CD14-positive monocyte (primary cell): ENCODE results near the gene KIF26B. TPM values are rescaled to one million over a fixed set of nuclear protein-coding genes. Genes with fewer than 3 reads are reported as not detected.

Experiments
- DNase-seq, 3 donors: peaks; one replicate each; pipeline ENCODE4 v3.0.0-alpha.2; 2011 to 2022
- H2AFZ ChIP-seq: 2 replicates; pipeline ENCODE4 v1.6.0; 2012; ENCODE audit warnings: mild to moderate bottlenecking, low read depth, low read length, inconsistent platforms; ENCODE audit not compliant: insufficient read depth, poor library complexity, severe bottlenecking
- H3K27ac ChIP-seq, 2 donors: 1 replicate in 1 of 2; 2 replicates in 1 of 2; pipeline ENCODE4 v1.5.1; 2012 to 2013; ENCODE audit warnings: low read length in 2 of 2, control low read depth in 1 of 2, inconsistent platforms in 1 of 2, low read depth in 1 of 2, mild to moderate bottlenecking in 1 of 2
- H3K27me3 ChIP-seq, 2 donors: one replicate each; pipeline versions ENCODE4 v1.6.0 to v1.6.1; 2011 to 2013; ENCODE audit warnings: low read length in 2 of 2; ENCODE audit not compliant: control insufficient read depth in 2 of 2, insufficient read depth in 2 of 2
- H3K36me3 ChIP-seq, 2 donors: replicated peaks in 1 of 2; 1 replicate in 1 of 2; 2 replicates in 1 of 2; pipeline versions ENCODE4 v1.5.1 to v1.6.1; 2012 to 2013; ENCODE audit warnings: low read length in 2 of 2, control low read depth in 1 of 2, inconsistent platforms in 1 of 2, mild to moderate bottlenecking in 1 of 2; ENCODE audit not compliant: insufficient read depth in 2 of 2, control insufficient read depth in 1 of 2
- H3K4me1 ChIP-seq, 2 donors: 1 replicate in 1 of 2; 2 replicates in 1 of 2; pipeline versions ENCODE4 v1.5.1 to v1.6.1; 2012 to 2013; ENCODE audit warnings: low read length in 2 of 2, control low read depth in 1 of 2, inconsistent platforms in 1 of 2, mild to moderate bottlenecking in 1 of 2, moderate library complexity in 1 of 2; ENCODE audit not compliant: insufficient read depth in 2 of 2, control insufficient read depth in 1 of 2
- H3K4me2 ChIP-seq: replicated peaks from 2 replicates; pipeline ENCODE3; 2012; ENCODE audit warnings: low read length, moderate library complexity, mild to moderate bottlenecking; ENCODE audit not compliant: poor library complexity, severe bottlenecking; ENCODE audit errors: extremely low read depth
- H3K4me3 ChIP-seq, 3 experiments: fragments of 200-600 bp in 1 of 3; sonication (generic) in 1 of 3; replicated peaks in 1 of 3; 1 replicate in 2 of 3; 2 replicates in 1 of 3; pipeline ENCODE4 v1.5.1; 2011 to 2013; ENCODE audit warnings: low read length in 3 of 3, mild to moderate bottlenecking in 3 of 3, control low read depth in 2 of 3, low read depth in 2 of 3, inconsistent platforms in 1 of 3, moderate library complexity in 1 of 3
- H3K79me2 ChIP-seq: 2 replicates; pipeline ENCODE4 v1.6.0; 2012; ENCODE audit warnings: mild to moderate bottlenecking, control low read depth, inconsistent platforms, low read length, moderate library complexity; ENCODE audit not compliant: insufficient read depth
- H3K9ac ChIP-seq: 2 replicates; pipeline ENCODE4 v1.6.0; 2017; ENCODE audit warnings: low read length, mild to moderate bottlenecking; ENCODE audit not compliant: insufficient read depth, poor library complexity, severe bottlenecking
- H3K9me3 ChIP-seq, 2 donors: replicated peaks in 1 of 2; 1 replicate in 1 of 2; 2 replicates in 1 of 2; pipeline versions ENCODE4 v1.5.1 to v1.6.1; 2012 to 2013; ENCODE audit warnings: low read length in 2 of 2, control low read depth in 1 of 2; ENCODE audit not compliant: control insufficient read depth in 1 of 2, insufficient read depth in 1 of 2
- H4K20me1 ChIP-seq: 2 replicates; pipeline ENCODE4 v1.6.0; 2012; ENCODE audit warnings: mild to moderate bottlenecking, low read length, control low read depth, moderate library complexity; ENCODE audit not compliant: insufficient read depth
- H3K27ac Mint-ChIP-seq, 7 donors: one replicate each; pipeline ENCODE4 v1.8.0; 2020; ENCODE audit warnings: mild to moderate bottlenecking in 7 of 7, mixed read lengths in 7 of 7, moderate library complexity in 6 of 7, inconsistent platforms in 2 of 7
- H3K27me3 Mint-ChIP-seq, 3 donors: one replicate each; pipeline ENCODE4 v1.8.0; 2021 to 2022; ENCODE audit warnings: low read depth in 3 of 3, mild to moderate bottlenecking in 3 of 3, mixed read lengths in 3 of 3, moderate library complexity in 3 of 3, inconsistent platforms in 1 of 3
- H3K36me3 Mint-ChIP-seq, 2 donors: one replicate each; pipeline ENCODE4 v1.8.0; 2020; ENCODE audit warnings: mixed read lengths in 2 of 2, inconsistent platforms in 1 of 2, mild to moderate bottlenecking in 1 of 2
- H3K4me1 Mint-ChIP-seq: one replicate; pipeline ENCODE4 v1.8.0; 2020; ENCODE audit warnings: mild to moderate bottlenecking, mixed read lengths
- H3K4me3 Mint-ChIP-seq, 2 donors: one replicate each; pipeline ENCODE4 v1.8.0; 2020; ENCODE audit warnings: mild to moderate bottlenecking in 2 of 2, mixed read lengths in 2 of 2, moderate library complexity in 1 of 2
- H3K9me3 Mint-ChIP-seq, 7 donors: one replicate each; pipeline ENCODE4 v1.8.0; 2020 to 2022; ENCODE audit warnings: mixed read lengths in 7 of 7, mild to moderate bottlenecking in 6 of 7, moderate library complexity in 6 of 7, inconsistent platforms in 2 of 7
- whole genome bisulfite sequencing: methylation state at CpG from one replicate; pipeline ENCODE4 v1.1.5; 2013; ENCODE audit warnings: missing lambda C conversion rate; ENCODE audit not compliant: insufficient coverage; 5-methylcytosine and 5-hydroxymethylcytosine counted together
- intact Hi-C, 2 donors: fragments of 100-400 bp; cut with micrococcal nuclease; formaldehyde crosslinking; loops; one replicate each; pipeline versions ENCODE4 v1.15.0 to v1.15.1; 2023
- polyA plus RNA-seq, 3 donors: library from polyadenylated mRNA; depleted of rRNA in 1 of 3; unstranded in 2 of 3; stranded (reverse) in 1 of 3; fragments of 300-500 nt in 2 of 3; fragments of >200 nt in 1 of 3; fragmentation: Illumina TruSeq in 2 of 3; gene quantifications; 1 replicate in 2 of 3; 2 replicates in 1 of 3; pipeline ENCODE4 v1.2.3, GENCODE V29; 2012 to 2021
- TF ChIP-seq, protein P1 (sequence below): fragments of 200-600 bp; IDR thresholded peaks from one replicate; pipeline ENCODE4 v1.8.0; 2022; ENCODE audit warnings: antibody characterized with exemption, mild to moderate bottlenecking

KIF26B gene
- polyA plus RNA-seq, 3 donors = 0.01 to 0.05 TPM; not detected in 1

DNA sequence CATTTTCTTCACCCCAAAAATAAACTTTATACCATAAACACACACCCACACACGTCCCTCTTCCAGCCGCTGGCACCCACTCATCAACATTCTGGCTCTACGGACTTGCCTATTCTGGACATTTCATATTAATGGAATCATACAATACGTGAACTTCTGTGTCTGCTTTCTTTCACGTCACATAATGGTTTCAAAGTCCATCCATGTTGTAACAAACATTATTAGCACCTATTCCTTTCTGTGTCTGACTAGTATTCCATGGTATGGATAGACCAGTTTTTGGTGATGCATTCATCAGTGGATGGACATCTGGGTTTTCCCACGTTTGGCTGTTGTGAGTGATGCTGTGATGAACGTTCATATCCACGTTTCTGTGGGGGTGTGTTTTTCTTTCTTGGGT lies 323.2 kb downstream of the KIF26B start:
- Histone ChIP-seq H3K4me1 (peaks cover 32 to 45% of the 10 kb centered on the region in 2 donors), H3K9me3 (no peaks in the 10 kb centered on the region), H3K4me2 (no peak overlapping the region), H3K27me3 (no peaks in the 10 kb centered on the region), H3K36me3 (no peaks in the 10 kb centered on the region), H2AFZ (no peak overlapping the region), H4K20me1 (no peaks in the 10 kb centered on the region), H3K4me3 (no peak overlapping the region), H3K9ac (no peak overlapping the region), H3K27ac (no peak overlapping the region), H3K79me2 (no peaks in the 10 kb centered on the region)
- no peak overlapping the region for H3K27ac Mint-ChIP-seq
- peaks cover 0 to 2% of the 10 kb centered on the region in 2 donors for H3K36me3 Mint-ChIP-seq
- no peaks in the 10 kb centered on the region for H3K9me3 Mint-ChIP-seq
- 100% methylated on average over 6 of the region's 8 CpGs for WGBS
- H3K27me3 Mint-ChIP-seq = peaks cover 2 to 5% (median 3%) of the 10 kb centered on the region in 3 donors
- H3K4me1 Mint-ChIP-seq = peaks cover 45% of the 10 kb centered on the region
- DNase-seq = no peak
- TF ChIP-seq, protein P1, sequence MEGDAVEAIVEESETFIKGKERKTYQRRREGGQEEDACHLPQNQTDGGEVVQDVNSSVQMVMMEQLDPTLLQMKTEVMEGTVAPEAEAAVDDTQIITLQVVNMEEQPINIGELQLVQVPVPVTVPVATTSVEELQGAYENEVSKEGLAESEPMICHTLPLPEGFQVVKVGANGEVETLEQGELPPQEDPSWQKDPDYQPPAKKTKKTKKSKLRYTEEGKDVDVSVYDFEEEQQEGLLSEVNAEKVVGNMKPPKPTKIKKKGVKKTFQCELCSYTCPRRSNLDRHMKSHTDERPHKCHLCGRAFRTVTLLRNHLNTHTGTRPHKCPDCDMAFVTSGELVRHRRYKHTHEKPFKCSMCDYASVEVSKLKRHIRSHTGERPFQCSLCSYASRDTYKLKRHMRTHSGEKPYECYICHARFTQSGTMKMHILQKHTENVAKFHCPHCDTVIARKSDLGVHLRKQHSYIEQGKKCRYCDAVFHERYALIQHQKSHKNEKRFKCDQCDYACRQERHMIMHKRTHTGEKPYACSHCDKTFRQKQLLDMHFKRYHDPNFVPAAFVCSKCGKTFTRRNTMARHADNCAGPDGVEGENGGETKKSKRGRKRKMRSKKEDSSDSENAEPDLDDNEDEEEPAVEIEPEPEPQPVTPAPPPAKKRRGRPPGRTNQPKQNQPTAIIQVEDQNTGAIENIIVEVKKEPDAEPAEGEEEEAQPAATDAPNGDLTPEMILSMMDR = no peak
- intact Hi-C loops = no loop called here
- no peak overlapping the region for H3K4me3 Mint-ChIP-seq

DNA sequence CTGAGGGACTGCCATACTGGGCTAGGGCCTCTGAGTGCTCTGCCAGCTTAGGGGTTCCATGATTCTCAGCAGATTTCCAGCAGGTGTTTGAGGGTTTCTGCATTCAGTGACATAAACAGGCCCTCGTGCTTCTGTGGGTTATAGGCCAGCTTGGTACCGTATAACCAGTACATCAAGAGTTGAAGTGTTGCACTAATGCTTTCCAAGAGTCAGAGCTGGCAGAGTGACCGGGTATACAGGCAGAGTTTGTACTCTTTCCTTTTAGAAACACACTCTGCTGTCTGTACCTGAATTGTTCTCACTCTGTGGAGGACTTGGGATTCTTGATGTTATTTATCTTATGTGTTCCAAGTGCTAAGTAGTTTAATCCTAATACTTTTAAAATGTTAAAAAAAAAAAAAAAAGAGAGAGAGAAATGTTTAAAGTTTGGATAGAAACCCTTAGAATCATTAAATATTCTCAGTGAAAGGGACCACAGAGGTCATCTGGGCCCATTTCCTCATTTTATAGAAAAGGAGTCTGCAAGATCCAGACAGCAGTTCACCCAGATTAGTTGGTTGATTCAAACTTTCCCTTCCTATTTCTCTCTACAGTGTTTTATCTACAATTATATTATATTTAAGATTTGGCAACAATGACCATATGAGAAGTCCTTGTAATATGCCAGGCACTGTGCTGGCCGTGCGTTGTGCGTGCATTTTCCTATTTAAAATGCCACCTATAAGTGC lies 325.8 kb downstream of the KIF26B start:
- no peak overlapping the region for H3K4me3 Mint-ChIP-seq
- peaks cover 2 to 5% (median 3%) of the 10 kb centered on the region in 3 donors for H3K27me3 Mint-ChIP-seq
- Histone ChIP-seq H3K36me3 (no peaks in the 10 kb centered on the region), H3K9me3 (no peaks in the 10 kb centered on the region), H4K20me1 (no peaks in the 10 kb centered on the region), H3K4me1 (peaks cover 49% of the 10 kb centered on the region in 2 donors), H3K4me3 (no peak overlapping the region), H3K79me2 (no peaks in the 10 kb centered on the region), H3K9ac (no peak overlapping the region), H2AFZ (no peak overlapping the region), H3K27ac (no peak overlapping the region), H3K27me3 (no peaks in the 10 kb centered on the region), H3K4me2 (no peak overlapping the region)
- WGBS = 66% methylated on average over 5 of the region's 6 CpGs
- DNase-seq = peak; percentile 21 to 41 (median 23)
- H3K36me3 Mint-ChIP-seq = peaks cover 2% of the 10 kb centered on the region in 2 donors
- intact Hi-C loops = no loop called here
- TF ChIP-seq, protein P1 = no peak
- peaks cover 48% of the 10 kb centered on the region for H3K4me1 Mint-ChIP-seq
- peaks cover 0 to 2% (median 0%) of the 10 kb centered on the region in 7 donors for H3K9me3 Mint-ChIP-seq
- peak overlapping the region in 3 of 7 donors; percentile 15 to 47 (median 36) for H3K27ac Mint-ChIP-seq
